Panc1 (cell line): Measurements from ENCODE around the gene SUPV3L1. TPM values are rescaled to one million over a fixed set of nuclear protein-coding genes. Genes with fewer than 3 reads are reported as not detected.
"Not testable (repeated sequence)": the region's sequence is repeated elsewhere in the genome, so short reads cannot be mapped to it uniquely, and the experiment has no call there.

Experiments used
- ATAC-seq: fragments of 200-7000 bp; cut with Tn5 transposase; 2 replicates; pipeline ENCODE4 v1.9.1; 2020; ENCODE audit warnings: mild to moderate bottlenecking, moderate library complexity
- BruUV-seq: library from RNA; stranded (reverse); fragments of 400-500 nt; replicated peaks from 2 replicates; lab custom pipeline; 2021; lab: Mats Ljungman, UMichigan
- CTCF ChIA-PET: fragments of 300-600 bp; sonication (Branson Sonifier 250); formaldehyde crosslinking; loops from one replicate; lab custom pipeline; 2022; ENCODE audit warnings: antibody characterized with exemption; lab: Charles Lee
- POLR2A ChIA-PET: fragments of 300-600 bp; sonication (Branson Sonifier 250); formaldehyde crosslinking; loops from one replicate; lab custom pipeline; 2022; ENCODE audit warnings: antibody characterized with exemption; lab: Charles Lee
- DNase-seq: peaks from one replicate; pipeline ENCODE4 v3.0.0-alpha.2; 2010; ENCODE audit warnings: low read depth, low spot score
- H3K27ac ChIP-seq: 2 replicates; pipeline ENCODE4 v1.5.1; 2011; ENCODE audit warnings: mild to moderate bottlenecking, low read length, inconsistent platforms
- H3K27me3 ChIP-seq: fragments of 200-500 bp; sonication (Bioruptor generic); 2 replicates; pipeline ENCODE4 v1.6.0; 2014; ENCODE audit warnings: low read length, inconsistent platforms; ENCODE audit not compliant: control insufficient read depth, insufficient read depth
- H3K36me3 ChIP-seq: fragments of 200-500 bp; sonication (Bioruptor generic); 2 replicates; pipeline ENCODE4 v1.5.1; 2014; ENCODE audit warnings: inconsistent platforms, mild to moderate bottlenecking, low read length, moderate library complexity; ENCODE audit not compliant: control insufficient read depth, insufficient read depth
- H3K4me1 ChIP-seq: 2 replicates; pipeline ENCODE4 v1.5.1; 2011; ENCODE audit warnings: inconsistent platforms, mild to moderate bottlenecking, low read length, moderate library complexity; ENCODE audit not compliant: control insufficient read depth, insufficient read depth
- H3K4me3 ChIP-seq, 2 experiments: 2 replicates each; pipeline ENCODE4 v1.5.1; 2011 to 2012; ENCODE audit warnings: low read depth in 2 of 2, low read length in 2 of 2, mild to moderate bottlenecking in 2 of 2, inconsistent platforms in 1 of 2, moderate library complexity in 1 of 2
- H3K9me3 ChIP-seq: fragments of 200-500 bp; sonication (Bioruptor generic); 2 replicates; pipeline ENCODE4 v1.5.1; 2014; ENCODE audit warnings: low read depth, mild to moderate bottlenecking, inconsistent platforms, low read length, moderate library complexity; ENCODE audit not compliant: control insufficient read depth, insufficient read depth
- POLR2AphosphoS5 ChIP-seq: IDR thresholded peaks from 2 replicates; pipeline ENCODE4 v1.6.1; 2012; ENCODE audit warnings: mild to moderate bottlenecking, low read depth, low read length, moderate library complexity
- SIN3A ChIP-seq: IDR thresholded peaks from 2 replicates; pipeline ENCODE4 v1.6.1; 2012; ENCODE audit warnings: low read depth, mild to moderate bottlenecking, low read length, moderate library complexity, borderline replicate concordance; ENCODE audit not compliant: insufficient read depth
- TCF7L2 ChIP-seq: IDR thresholded peaks from 2 replicates; pipeline ENCODE4 v1.6.1; 2011; ENCODE audit warnings: mild to moderate bottlenecking, low read depth, low read length, inconsistent platforms
- in situ Hi-C: cut with HindIII; loops from 2 replicates; pipeline ENCODE4 v1.10.0; 2016; ENCODE audit warnings: low sequenced_read_pairs, low pct_unique_long_range_greater_than_20kb
- intact Hi-C: fragments of 100-400 bp; cut with micrococcal nuclease; formaldehyde crosslinking; loops from one replicate; pipeline ENCODE4 v1.10.0; 2022; ENCODE audit not compliant: unreplicated experiment
- total RNA-seq: library from RNA; stranded (reverse); gene quantifications from one replicate; pipeline ENCODE4 v1.2.1, GENCODE V29; 2021; ENCODE audit not compliant: unreplicated experiment
- TF ChIP-seq, protein P1 (sequence below): fragments of 450-650 bp; IDR thresholded peaks from 2 replicates; pipeline ENCODE4 v1.5.1; 2017; ENCODE audit warnings: mild to moderate bottlenecking
- TF ChIP-seq, protein P2 (sequence below), 2 experiments: IDR thresholded peaks; 2 replicates each; pipeline ENCODE4 v1.6.1; 2011 to 2012; ENCODE audit warnings: low read depth in 2 of 2, control low read depth in 1 of 2, low read length in 1 of 2, mild to moderate bottlenecking in 1 of 2, moderate library complexity in 1 of 2; ENCODE audit not compliant: insufficient read depth in 1 of 2

The SUPV3L1 gene
- total RNA-seq, 1 experiment from 2014 or later = 65.0 TPM

DNA sequence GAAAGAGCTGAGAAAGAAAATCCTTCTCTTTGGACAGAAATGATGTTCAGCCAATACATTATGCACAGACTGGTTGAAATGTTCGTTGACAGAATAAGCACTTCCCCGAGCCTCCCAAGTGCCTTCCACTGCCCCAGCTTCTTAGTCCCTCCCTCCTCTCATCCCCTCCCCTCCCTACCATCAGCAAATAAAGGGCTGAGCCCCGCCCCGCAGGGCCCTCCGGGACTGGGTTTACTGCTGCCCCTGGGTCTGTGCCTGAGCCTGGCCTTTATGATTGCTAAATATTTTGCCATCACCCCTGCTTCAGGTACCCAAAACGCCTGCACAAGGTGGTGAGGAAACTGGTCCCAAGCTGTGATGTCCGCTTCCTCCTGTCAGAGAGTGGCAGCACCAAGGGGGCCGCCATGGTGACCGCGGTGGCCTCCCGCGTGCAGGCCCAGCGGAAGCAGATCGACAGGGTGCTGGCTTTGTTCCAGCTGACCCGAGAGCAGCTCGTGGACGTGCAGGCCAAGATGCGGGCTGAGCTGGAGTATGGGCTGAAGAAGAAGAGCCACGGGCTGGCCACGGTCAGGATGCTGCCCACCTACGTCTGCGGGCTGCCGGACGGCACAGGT is 68.2 kb downstream of the SUPV3L1 start:
- TF ChIP-seq SIN3A (no peak), POLR2AphosphoS5 (no peak)
- no peaks in the 10 kb centered on the region for H3K4me1 ChIP-seq
- H3K36me3 ChIP-seq = no peaks in the 10 kb centered on the region
- no peaks in the 10 kb centered on the region for H3K27me3 ChIP-seq
- CTCF ChIA-PET = interaction anchor here (0.6 kb wide), 1 partner anchor 12 kb away, joined by 5 read pairs; no protein-coding TSS in a partner anchor
- in situ Hi-C loops = no loop called here
- DNase-seq = no peak
- POLR2A ChIA-PET = no interaction called here
- BruUV-seq = no TSS peak
- H3K9me3 ChIP-seq = no peaks in the 10 kb centered on the region
- H3K27ac ChIP-seq = no peak overlapping the region
- no peak overlapping the region for H3K4me3 ChIP-seq
- intact Hi-C loops = no loop called here
- no peak for ATAC-seq

DNA sequence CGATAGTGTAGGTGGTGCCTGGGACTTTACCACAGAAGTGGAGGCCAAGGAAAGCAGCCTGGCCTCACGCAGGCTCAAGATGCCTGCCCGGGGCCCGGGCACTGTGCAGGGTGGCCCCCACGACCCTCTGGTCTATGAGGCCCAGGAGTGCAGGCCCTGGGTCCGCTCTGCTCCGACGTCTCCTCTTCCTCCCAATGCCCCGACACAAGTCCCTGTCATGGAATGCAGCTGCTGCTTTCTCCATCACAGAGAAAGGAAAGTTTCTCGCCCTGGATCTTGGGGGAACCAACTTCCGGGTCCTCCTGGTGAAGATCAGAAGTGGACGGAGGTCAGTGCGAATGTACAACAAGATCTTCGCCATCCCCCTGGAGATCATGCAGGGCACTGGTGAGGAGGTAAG is 70.0 kb downstream of the SUPV3L1 start:
- in situ Hi-C loops (no loop called here), intact Hi-C loops (no loop called here)
- DNase-seq (no peak), ATAC-seq (no peak)
- H3K36me3 ChIP-seq = no peaks in the 10 kb centered on the region
- H3K27me3 ChIP-seq = no peaks in the 10 kb centered on the region
- H3K27ac ChIP-seq = no peak overlapping the region
- ChIA-PET CTCF (no interaction called here), POLR2A (no interaction called here)
- H3K9me3 ChIP-seq = no peaks in the 10 kb centered on the region
- no peak overlapping the region for H3K4me3 ChIP-seq
- BruUV-seq = no TSS peak
- no peaks in the 10 kb centered on the region for H3K4me1 ChIP-seq
- TF ChIP-seq, protein P1, sequence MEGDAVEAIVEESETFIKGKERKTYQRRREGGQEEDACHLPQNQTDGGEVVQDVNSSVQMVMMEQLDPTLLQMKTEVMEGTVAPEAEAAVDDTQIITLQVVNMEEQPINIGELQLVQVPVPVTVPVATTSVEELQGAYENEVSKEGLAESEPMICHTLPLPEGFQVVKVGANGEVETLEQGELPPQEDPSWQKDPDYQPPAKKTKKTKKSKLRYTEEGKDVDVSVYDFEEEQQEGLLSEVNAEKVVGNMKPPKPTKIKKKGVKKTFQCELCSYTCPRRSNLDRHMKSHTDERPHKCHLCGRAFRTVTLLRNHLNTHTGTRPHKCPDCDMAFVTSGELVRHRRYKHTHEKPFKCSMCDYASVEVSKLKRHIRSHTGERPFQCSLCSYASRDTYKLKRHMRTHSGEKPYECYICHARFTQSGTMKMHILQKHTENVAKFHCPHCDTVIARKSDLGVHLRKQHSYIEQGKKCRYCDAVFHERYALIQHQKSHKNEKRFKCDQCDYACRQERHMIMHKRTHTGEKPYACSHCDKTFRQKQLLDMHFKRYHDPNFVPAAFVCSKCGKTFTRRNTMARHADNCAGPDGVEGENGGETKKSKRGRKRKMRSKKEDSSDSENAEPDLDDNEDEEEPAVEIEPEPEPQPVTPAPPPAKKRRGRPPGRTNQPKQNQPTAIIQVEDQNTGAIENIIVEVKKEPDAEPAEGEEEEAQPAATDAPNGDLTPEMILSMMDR = no peak
- TF ChIP-seq, protein P2, sequence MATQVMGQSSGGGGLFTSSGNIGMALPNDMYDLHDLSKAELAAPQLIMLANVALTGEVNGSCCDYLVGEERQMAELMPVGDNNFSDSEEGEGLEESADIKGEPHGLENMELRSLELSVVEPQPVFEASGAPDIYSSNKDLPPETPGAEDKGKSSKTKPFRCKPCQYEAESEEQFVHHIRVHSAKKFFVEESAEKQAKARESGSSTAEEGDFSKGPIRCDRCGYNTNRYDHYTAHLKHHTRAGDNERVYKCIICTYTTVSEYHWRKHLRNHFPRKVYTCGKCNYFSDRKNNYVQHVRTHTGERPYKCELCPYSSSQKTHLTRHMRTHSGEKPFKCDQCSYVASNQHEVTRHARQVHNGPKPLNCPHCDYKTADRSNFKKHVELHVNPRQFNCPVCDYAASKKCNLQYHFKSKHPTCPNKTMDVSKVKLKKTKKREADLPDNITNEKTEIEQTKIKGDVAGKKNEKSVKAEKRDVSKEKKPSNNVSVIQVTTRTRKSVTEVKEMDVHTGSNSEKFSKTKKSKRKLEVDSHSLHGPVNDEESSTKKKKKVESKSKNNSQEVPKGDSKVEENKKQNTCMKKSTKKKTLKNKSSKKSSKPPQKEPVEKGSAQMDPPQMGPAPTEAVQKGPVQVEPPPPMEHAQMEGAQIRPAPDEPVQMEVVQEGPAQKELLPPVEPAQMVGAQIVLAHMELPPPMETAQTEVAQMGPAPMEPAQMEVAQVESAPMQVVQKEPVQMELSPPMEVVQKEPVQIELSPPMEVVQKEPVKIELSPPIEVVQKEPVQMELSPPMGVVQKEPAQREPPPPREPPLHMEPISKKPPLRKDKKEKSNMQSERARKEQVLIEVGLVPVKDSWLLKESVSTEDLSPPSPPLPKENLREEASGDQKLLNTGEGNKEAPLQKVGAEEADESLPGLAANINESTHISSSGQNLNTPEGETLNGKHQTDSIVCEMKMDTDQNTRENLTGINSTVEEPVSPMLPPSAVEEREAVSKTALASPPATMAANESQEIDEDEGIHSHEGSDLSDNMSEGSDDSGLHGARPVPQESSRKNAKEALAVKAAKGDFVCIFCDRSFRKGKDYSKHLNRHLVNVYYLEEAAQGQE (IDR thresholded peaks at IDR 0.05; ENCODE audit: insufficient read depth in 1 of 2, low read depth in 2 of 2, low read length in 1 of 2) = no peak
- no peak for TF ChIP-seq SIN3A
- TF ChIP-seq POLR2AphosphoS5 = no peak
- no peak for TF ChIP-seq TCF7L2

DNA sequence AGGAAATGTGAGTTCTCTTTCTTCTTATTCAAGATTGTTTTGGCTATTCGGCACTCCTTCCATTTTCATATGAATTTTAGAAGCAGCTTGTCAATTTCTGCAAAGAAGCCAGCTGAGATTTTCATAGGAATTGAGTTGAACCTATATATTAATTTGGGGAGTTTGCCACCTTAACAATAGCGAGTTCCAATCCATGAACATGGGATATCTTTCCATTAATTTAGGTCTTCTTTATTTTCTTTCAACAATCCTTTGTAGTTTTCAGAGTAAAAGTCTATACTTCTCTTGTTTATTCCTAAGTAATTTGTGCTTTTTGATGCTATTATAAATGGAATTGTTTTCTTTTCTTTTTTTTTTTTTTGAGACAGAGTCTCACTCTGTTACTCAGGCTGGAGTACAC is 71.4 kb downstream of the SUPV3L1 start:
- DNase-seq, H3K27me3 ChIP-seq, intact Hi-C loops, H3K4me1 ChIP-seq, H3K36me3 ChIP-seq, POLR2A ChIA-PET, H3K27ac ChIP-seq, ATAC-seq, BruUV-seq, H3K9me3 ChIP-seq, in situ Hi-C loops, H3K4me3 ChIP-seq: not testable (repeated sequence)
- CTCF ChIA-PET = interaction anchor here (0.8 kb wide), 1 partner anchor 164 kb away, joined by 3 read pairs; no protein-coding TSS in a partner anchor
